Tibial nerve (tissue), 4 donors: ENCODE data around the gene PPIP5K2. TPM values are rescaled to one million over a fixed set of nuclear protein-coding genes. Genes with fewer than 3 reads are reported as not detected.

Experiments used
- DNase-seq, 2 donors: peaks; one replicate each; pipeline ENCODE4 v3.0.0-alpha.2; 2019; ENCODE audit warnings: low spot score in 2 of 2
- H3K27ac ChIP-seq, 4 donors: fragments of 200-600 bp; sonication (generic) in 3 of 4; one replicate each; pipeline ENCODE4 v1.5.1; 2017 to 2019; ENCODE audit warnings: mild to moderate bottlenecking in 1 of 4
- H3K27me3 ChIP-seq, 2 donors: fragments of 200-600 bp; sonication (generic) in 1 of 2; one replicate each; pipeline versions ENCODE4 v1.5.1 to v1.6.0; 2017 to 2019
- H3K36me3 ChIP-seq, 3 donors: fragments of 200-600 bp; sonication (generic); one replicate each; pipeline ENCODE4 v1.5.1; 2018 to 2019
- H3K4me1 ChIP-seq, 4 donors: fragments of 200-600 bp; sonication (generic) in 3 of 4; one replicate each; pipeline ENCODE4 v1.5.1; 2017 to 2019
- H3K4me3 ChIP-seq, 4 donors: fragments of 200-600 bp; sonication (generic) in 3 of 4; one replicate each; pipeline ENCODE4 v1.5.1; 2017 to 2019; ENCODE audit warnings: mild to moderate bottlenecking in 1 of 4, moderate library complexity in 1 of 4
- H3K9me3 ChIP-seq, 4 donors: fragments of 200-600 bp; sonication (generic) in 3 of 4; one replicate each; pipeline ENCODE4 v1.5.1; 2017 to 2019
- CTCF ChIP-seq, 5 experiments: fragments of 200-600 bp in 3 of 5; fragments of 450-650 bp in 2 of 5; sonication (generic) in 3 of 5; IDR thresholded peaks; one replicate each; pipeline ENCODE4 v1.5.1; 2016 to 2019; ENCODE audit warnings: antibody characterized with exemption in 5 of 5, mild to moderate bottlenecking in 3 of 5, moderate library complexity in 2 of 5
- EP300 ChIP-seq, 2 donors: sonication (generic); formaldehyde crosslinking; IDR thresholded peaks; one replicate each; pipeline ENCODE4 v1.6.1; 2017; ENCODE audit warnings: antibody characterized with exemption in 2 of 2, mild to moderate bottlenecking in 1 of 2
- POLR2A ChIP-seq, 2 donors: fragments of 450-650 bp; IDR thresholded peaks; one replicate each; pipeline ENCODE4 v1.6.1; 2017; ENCODE audit warnings: antibody characterized with exemption in 2 of 2, mild to moderate bottlenecking in 2 of 2, moderate library complexity in 2 of 2
- WGBS, 2 donors: methylation state at CpG; one replicate each; pipeline ENCODE4 v1.1.5; 2018; 5-methylcytosine and 5-hydroxymethylcytosine counted together
- total RNA-seq, 4 donors: library from RNA; depleted of rRNA; stranded (reverse); fragments of >200 nt; gene quantifications; one replicate each; pipeline ENCODE4 v1.1.0, GENCODE V29; 2016

Gene PPIP5K2
- total RNA-seq, 4 donors from 2014 or later: 36.6 to 62.1 (median 44.7) TPM

DNA sequence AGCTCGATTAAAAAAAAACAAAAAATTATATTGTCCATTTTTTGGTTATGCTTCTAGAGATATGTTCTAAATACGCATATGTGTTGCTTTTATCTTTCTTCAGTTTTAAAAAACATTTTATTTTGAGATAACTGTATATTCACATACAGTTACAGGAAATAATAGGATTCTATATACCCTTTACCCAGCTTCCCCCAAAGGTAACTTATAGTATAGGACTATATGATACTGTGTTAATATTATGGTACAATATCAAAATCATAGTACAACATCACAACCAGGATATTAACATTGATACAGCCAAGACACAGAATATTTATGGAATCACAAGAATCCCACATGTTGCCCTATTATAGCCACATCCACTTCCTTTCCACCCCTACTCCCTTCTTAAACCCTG, 129.0 kb downstream of the PPIP5K2 start:
- Histone ChIP-seq H3K9me3 (no peaks in the 10 kb centered on the region), H3K4me3 (no peak overlapping the region), H3K27ac (no peak overlapping the region), H3K36me3 (no peaks in the 10 kb centered on the region), H3K4me1 (no peaks in the 10 kb centered on the region), H3K27me3 (no peaks in the 10 kb centered on the region)
- TF ChIP-seq EP300 (IDR thresholded peaks at IDR 0.05) (no peak), POLR2A (IDR thresholded peaks at IDR 0.05) (no peak), CTCF (IDR thresholded peaks at IDR 0.05) (no peak)
- DNase-seq: no peak
- WGBS, 2 donors: 92 to 96% methylated on average over 2 of the region's 2 CpGs

- DNase-seq: no peak
- TF ChIP-seq EP300 (IDR thresholded peaks at IDR 0.05): no peak
- TF ChIP-seq POLR2A (IDR thresholded peaks at IDR 0.05): no peak
- no peak for TF ChIP-seq CTCF (IDR thresholded peaks at IDR 0.05)
- peaks cover 0 to 11% (median 0%) of the 10 kb centered on the region in 4 donors for H3K4me1 ChIP-seq
- H3K27ac ChIP-seq: no peak overlapping the region
- H3K4me3 ChIP-seq: no peak overlapping the region
- H3K27me3 ChIP-seq: no peaks in the 10 kb centered on the region
- no peaks in the 10 kb centered on the region for H3K36me3 ChIP-seq
- WGBS, 2 donors: 45 to 88% methylated on average over 1 of the region's 1 CpG
- no peaks in the 10 kb centered on the region for H3K9me3 ChIP-seq
Measured at GRCh38 chr5:103254921-103255320, 134.8 kb downstream of the PPIP5K2 start.

DNA sequence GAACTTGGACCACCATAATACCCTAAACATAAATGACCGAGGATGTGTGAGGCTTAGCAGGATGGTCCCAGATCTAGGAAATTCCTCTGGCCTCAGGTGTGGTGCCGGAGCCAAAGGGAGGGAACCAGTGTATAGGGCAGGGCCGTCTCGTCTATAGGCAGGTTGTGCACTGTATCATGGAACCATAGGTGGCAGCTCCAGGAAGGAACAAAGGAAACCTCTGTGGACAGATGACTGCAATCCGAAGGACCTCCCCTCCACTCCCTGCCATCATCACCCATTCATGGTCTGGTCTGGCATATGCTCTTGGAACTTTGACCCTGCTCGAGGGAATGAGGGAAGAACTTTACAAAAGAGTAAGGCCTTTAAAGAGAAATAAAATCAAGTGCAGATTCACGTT, 135.6 kb downstream of the PPIP5K2 start:
- Histone ChIP-seq H3K27me3 (no peaks in the 10 kb centered on the region), H3K36me3 (no peaks in the 10 kb centered on the region), H3K9me3 (no peaks in the 10 kb centered on the region), H3K4me3 (no peak overlapping the region), H3K4me1 (peaks cover 0 to 19% (median 0%) of the 10 kb centered on the region in 4 donors), H3K27ac (no peak overlapping the region)
- DNase-seq: no peak
- 87 to 92% methylated on average over 7 of the region's 7 CpGs for WGBS, 2 donors
- TF ChIP-seq POLR2A (IDR thresholded peaks at IDR 0.05) (no peak), EP300 (IDR thresholded peaks at IDR 0.05) (no peak), CTCF (IDR thresholded peaks at IDR 0.05) (no peak)

DNA sequence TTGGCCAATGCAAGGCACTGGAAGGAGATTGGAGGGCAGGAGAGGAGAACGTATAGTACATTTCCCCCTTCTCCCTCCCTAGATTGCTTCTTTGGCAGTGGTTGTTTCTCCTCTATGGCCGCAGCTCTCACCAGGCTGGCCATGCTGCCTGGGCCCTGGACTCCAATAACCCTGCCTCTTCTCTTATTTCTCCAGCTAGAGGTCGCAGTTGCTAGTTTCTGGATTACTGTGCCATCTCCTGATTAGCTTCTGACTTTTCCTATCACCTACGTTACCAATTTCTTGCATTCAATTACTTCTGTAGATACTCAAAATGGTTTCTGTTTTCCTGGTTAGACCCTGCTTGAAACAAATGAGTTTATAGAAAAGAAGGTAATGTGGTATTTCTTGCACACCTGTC, 136.1 kb downstream of the PPIP5K2 start:
- WGBS, 2 donors: 76 to 82% methylated on average over 4 of the region's 4 CpGs
- peaks cover 0 to 24% (median 2%) of the 10 kb centered on the region in 4 donors for H3K4me1 ChIP-seq
- no peaks in the 10 kb centered on the region for H3K27me3 ChIP-seq
- DNase-seq: no peak
- H3K36me3 ChIP-seq: no peaks in the 10 kb centered on the region
- H3K27ac ChIP-seq: no peak overlapping the region
- no peak overlapping the region for H3K4me3 ChIP-seq
- no peak for TF ChIP-seq CTCF (IDR thresholded peaks at IDR 0.05)
- TF ChIP-seq POLR2A (IDR thresholded peaks at IDR 0.05): no peak
- no peak for TF ChIP-seq EP300 (IDR thresholded peaks at IDR 0.05)
- H3K9me3 ChIP-seq: no peaks in the 10 kb centered on the region

DNA sequence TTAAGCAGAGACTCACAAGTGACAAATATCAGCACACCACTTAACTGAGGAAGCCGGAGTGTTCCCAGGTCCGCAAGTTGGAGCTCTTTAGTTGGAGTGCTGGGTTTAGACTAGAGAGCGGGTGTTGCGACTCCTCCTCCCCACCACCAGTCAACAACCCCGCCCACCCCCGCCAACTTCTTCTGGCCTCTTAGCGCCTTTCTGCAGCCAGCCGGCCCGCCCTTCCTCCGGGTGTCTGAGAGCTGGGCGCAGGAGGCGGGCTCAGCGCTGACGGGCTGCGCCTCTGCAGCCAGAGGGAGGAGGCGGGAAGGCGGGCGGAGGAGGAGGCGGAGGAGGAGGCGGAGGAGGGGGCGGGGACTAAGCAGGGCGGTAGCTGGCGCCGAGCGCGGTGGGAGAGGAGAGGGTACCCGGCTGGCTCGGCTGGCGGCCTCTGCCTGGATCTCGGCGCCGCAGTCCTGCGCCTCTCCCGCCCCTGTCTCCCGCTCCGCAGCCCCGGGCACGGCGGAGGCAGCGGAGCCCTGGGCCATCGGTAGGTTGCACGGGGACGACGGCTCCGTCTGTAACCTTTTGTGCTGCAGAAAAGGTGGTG, 138.4 kb downstream of the PPIP5K2 start, which contains the start of gene MACIR:
Gene MACIR, plus strand, starts transcription at position 396 of the 589 bp plus-strand sequence. CDS start 17,157 bp downstream, outside the sequence.
- DNase-seq: peak; percentile 92
- Histone ChIP-seq H3K27ac (peak within 1 kb of the TSS; percentile 62 to 92 (median 90)), H3K36me3 (no peaks in the 10 kb centered on the region), H3K4me3 (peak within 1 kb of the TSS; percentile 71 to 96 (median 85)), H3K4me1 (peaks cover 0 to 47% (median 9%) of the 10 kb centered on the region in 4 donors), H3K9me3 (no peaks in the 10 kb centered on the region), H3K27me3 (no peaks in the 10 kb centered on the region)
- TF ChIP-seq EP300 (IDR thresholded peaks at IDR 0.05): peak in 1 of 2 donors; percentile 75
- peak in 1 of 5 experiments; percentile 11 for TF ChIP-seq CTCF (IDR thresholded peaks at IDR 0.05)
- peak in 1 of 2 donors; percentile 65 for TF ChIP-seq POLR2A (IDR thresholded peaks at IDR 0.05)
- WGBS, 2 donors: 0 to 1% methylated on average over 13 to 38 of the region's 45 CpGs
